K562 (cell line): ENCODE results near the gene LRRC49. TPM values are rescaled to one million over a fixed set of nuclear protein-coding genes. Genes with fewer than 3 reads are reported as not detected.

Source experiments
- ATAC-seq: fragments of 200-7000 bp; cut with Tn5 transposase; 3 replicates; pipeline ENCODE4 v1.9.1; 2020; ENCODE audit warnings: moderate library complexity
- BruUV-seq: library from RNA; stranded (reverse); fragments of 400-500 nt; replicated peaks from 2 replicates; lab custom pipeline; 2021; lab: Mats Ljungman, UMichigan
- CTCF ChIA-PET: fragments of 300-600 bp; formaldehyde crosslinking; extraction: SDS; loops from one replicate; lab custom pipeline; 2021; ENCODE audit warnings: low intra/inter-chr PET ratio; lab: Yijun Ruan, JAX
- POLR2A ChIA-PET: fragments of 300-600, 350-650 bp; sonication (Branson Sonifier 250); formaldehyde crosslinking; extraction: SDS; loops from one replicate; lab custom pipeline; 2021; ENCODE audit warnings: antibody characterized with exemption, inconsistent platforms; lab: Yijun Ruan, JAX
- DNase-seq, 4 experiments: peaks; one replicate each; pipeline versions ENCODE4 v3.0.0 to v3.0.0-alpha.2; 2011 to 2018; ENCODE audit warnings: low spot score in 3 of 4, mixed read lengths in 3 of 4; ENCODE audit errors: extremely low read depth in 1 of 4
- FAIRE-seq: peaks from 2 replicates; lab custom pipeline; 2011; peaks lifted over from hg19 to GRCh38; lab: Jason Lieb, UNC
- H2AFZ ChIP-seq: 2 replicates; pipeline ENCODE4 v1.6.0; 2011; ENCODE audit warnings: low read depth, low read length, control low read depth, inconsistent platforms
- H3K27ac ChIP-seq: fragments of 200-600 bp; 3 replicates; pipeline ENCODE4 v1.8.0; 2011; ENCODE audit warnings: low read depth, mild to moderate bottlenecking, control low read depth, inconsistent platforms, low read length, moderate library complexity, mixed read lengths; ENCODE audit errors: extremely low read depth
- H3K27me3 ChIP-seq, 2 experiments: fragments of 300-600 bp in 1 of 2; 2 replicates in 1 of 2; 3 replicates in 1 of 2; pipeline versions ENCODE4 v1.6.0 to v1.8.0; 2011; ENCODE audit warnings: inconsistent platforms in 2 of 2, low read length in 2 of 2, mild to moderate bottlenecking in 1 of 2, mixed read lengths in 1 of 2, moderate library complexity in 1 of 2; ENCODE audit not compliant: control insufficient read depth in 2 of 2, insufficient read depth in 2 of 2
- H3K36me3 ChIP-seq: fragments of 300-600 bp; 3 replicates; pipeline ENCODE4 v1.8.0; 2011; ENCODE audit warnings: mild to moderate bottlenecking, low read length, inconsistent platforms; ENCODE audit not compliant: control insufficient read depth, insufficient read depth
- H3K4me1 ChIP-seq, 2 experiments: fragments of 200-600 bp in 1 of 2; replicated peaks in 1 of 2; 2 replicates in 1 of 2; 3 replicates in 1 of 2; pipeline versions ENCODE4 v1.5.1 to v1.8.0; 2011; ENCODE audit warnings: inconsistent platforms in 2 of 2, low read length in 2 of 2, mild to moderate bottlenecking in 1 of 2, mixed read lengths in 1 of 2, moderate library complexity in 1 of 2; ENCODE audit not compliant: control insufficient read depth in 2 of 2, insufficient read depth in 2 of 2
- H3K4me2 ChIP-seq: 2 replicates; pipeline ENCODE4 v1.6.1; 2011; ENCODE audit warnings: low read length, control low read depth, inconsistent platforms, mixed read lengths; ENCODE audit not compliant: insufficient read depth
- H3K4me3 ChIP-seq: fragments of 200-600 bp; sonication (generic), shearing (Covaris generic); 2 replicates; pipeline ENCODE4 v1.5.1; 2016; ENCODE audit warnings: control low read depth, inconsistent platforms
- H3K79me2 ChIP-seq: fragments of 200-600 bp; 3 replicates; pipeline ENCODE4 v1.8.0; 2011; ENCODE audit warnings: low read length, inconsistent platforms; ENCODE audit not compliant: control insufficient read depth, insufficient read depth
- H3K9ac ChIP-seq, 2 experiments: 2 replicates each; pipeline versions ENCODE4 v1.6.0 to v1.6.1; 2011; ENCODE audit warnings: low read depth in 2 of 2, low read length in 2 of 2, control low read depth in 1 of 2, inconsistent platforms in 1 of 2, mild to moderate bottlenecking in 1 of 2, mixed read lengths in 1 of 2; ENCODE audit not compliant: insufficient read depth in 1 of 2
- H3K9me1 ChIP-seq: one replicate; pipeline ENCODE4 v1.6.0; 2011; ENCODE audit warnings: inconsistent platforms, mild to moderate bottlenecking, low read length, moderate library complexity; ENCODE audit not compliant: control insufficient read depth, insufficient read depth
- H3K9me3 ChIP-seq: replicated peaks from 2 replicates; pipeline ENCODE4 v1.5.1; 2011; ENCODE audit warnings: low read depth, low read length, inconsistent platforms; ENCODE audit not compliant: control insufficient read depth, insufficient read depth
- H4K20me1 ChIP-seq: replicated peaks from 2 replicates; pipeline ENCODE4 v1.6.1; 2011; ENCODE audit warnings: low read length, inconsistent platforms, mixed read lengths; ENCODE audit not compliant: control insufficient read depth, insufficient read depth
- NR4A1 ChIP-seq, 2 experiments: fragments of 250-450 bp in 1 of 2; fragments of 450-650 bp in 1 of 2; sonication (Bioruptor Pico) in 1 of 2; IDR thresholded peaks; 2 replicates each; pipeline versions ENCODE4 v1.4.0 to v1.6.1; 2016 to 2020; ENCODE audit warnings: mild to moderate bottlenecking in 2 of 2, missing compliant biosample characterization in 1 of 2, missing genetic modification characterization in 1 of 2, moderate library complexity in 1 of 2
- ZNF324 ChIP-seq: fragments of 250-450 bp; sonication (Bioruptor Pico); IDR thresholded peaks from 2 replicates; pipeline ENCODE4 v1.4.0; 2020; ENCODE audit warnings: mild to moderate bottlenecking
- WGBS: fragments of 100-300 bp; shearing (Covaris generic); methylation state at CpG from one replicate; pipeline ENCODE4 v1.1.6; 2016; ENCODE audit warnings: low coverage, mixed read lengths; ENCODE audit not compliant: insufficient coverage; ENCODE audit errors: missing lambda C conversion rate; 5-methylcytosine and 5-hydroxymethylcytosine counted together
- in situ Hi-C: fragments of 300-500 bp; cut with MboI; formaldehyde crosslinking; loops from 4 replicates; pipeline ENCODE4 v1.15.0; 2018; ENCODE audit warnings: inconsistent platforms, mixed read lengths
- intact Hi-C: fragments of 100-400 bp; cut with micrococcal nuclease; formaldehyde crosslinking; loops from 2 replicates; pipeline ENCODE4 v1.14.2; 2022
- polyA plus RNA-seq, 8 experiments: library from polyadenylated mRNA; depleted of rRNA in 4 of 8; stranded (reverse) in 5 of 8; unstranded in 3 of 8; fragments of >200 nt; fragmentation: Nextera tagmentation in 2 of 8; fragmentation: Illumina TruSeq in 1 of 8; extraction: Ambion mirVana in 2 of 8; extraction: Trizol in 1 of 8; gene quantifications; 2 replicates each; pipeline versions ENCODE4 v1.2.1 to v1.2.3, GENCODE V29; 2011 to 2014; ENCODE audit warnings: inconsistent platforms in 1 of 8, missing spikeins in 1 of 8
- total RNA-seq, 7 experiments: library from RNA; depleted of rRNA in 6 of 7; stranded (reverse); fragments of >200 nt in 6 of 7; fragmentation: Illumina TruSeq in 2 of 7; extraction: Trizol in 2 of 7; gene quantifications; 2 replicates each; pipeline versions ENCODE4 v1.2.1 to v1.2.3, GENCODE V29; 2011 to 2021; ENCODE audit warnings: low replicate concordance in 1 of 7
- TF ChIP-seq, protein P1 (sequence below): sonication (generic); formaldehyde crosslinking; IDR thresholded peaks from 2 replicates; pipeline ENCODE4 v1.8.0; 2022; ENCODE audit warnings: mild to moderate bottlenecking, missing genetic modification reagents
- TF ChIP-seq, protein P2 (sequence below): fragments of 450-650 bp; conservative IDR thresholded peaks from 2 replicates; pipeline ENCODE4 v1.6.1; 2016; ENCODE audit warnings: missing genetic modification characterization, low read depth, mild to moderate bottlenecking, missing compliant biosample characterization, moderate library complexity
- TF ChIP-seq, protein P3 (sequence below): sonication (generic); formaldehyde crosslinking; IDR thresholded peaks from 2 replicates; pipeline ENCODE4 v1.8.0; 2022; ENCODE audit warnings: mild to moderate bottlenecking, missing genetic modification reagents
- TF ChIP-seq, protein P4 (sequence below), 2 experiments: IDR thresholded peaks; 2 replicates each; pipeline ENCODE4 v1.6.1; 2011; ENCODE audit warnings: borderline replicate concordance in 1 of 2, control low read depth in 1 of 2, low read depth in 1 of 2, low read length in 1 of 2, mild to moderate bottlenecking in 1 of 2, mixed read lengths in 1 of 2, moderate library complexity in 1 of 2; ENCODE audit not compliant: insufficient read depth in 1 of 2, insufficient read length in 1 of 2, poor library complexity in 1 of 2, severe bottlenecking in 1 of 2; ENCODE audit errors: extremely low read depth in 1 of 2
- TF ChIP-seq, protein P5 (sequence below), 3 experiments: fragments of 200-800 bp in 1 of 3; sonication (Bioruptor generic) in 1 of 3; sonication (generic) in 1 of 3; formaldehyde crosslinking in 1 of 3; IDR thresholded peaks; 2 replicates each; pipeline versions ENCODE4 v1.6.1 to v1.8.0; 2016 to 2022; ENCODE audit warnings: mild to moderate bottlenecking in 2 of 3, missing compliant biosample characterization in 2 of 3, missing genetic modification characterization in 2 of 3, missing genetic modification reagents in 1 of 3

The LRRC49 gene
- total and polyA plus RNA-seq, 9 of the 15 experiments (the other 6 are each of a cell fraction or from before 2014, with no cell fraction given), result 0.32 TPM; not detected in 8

DNA sequence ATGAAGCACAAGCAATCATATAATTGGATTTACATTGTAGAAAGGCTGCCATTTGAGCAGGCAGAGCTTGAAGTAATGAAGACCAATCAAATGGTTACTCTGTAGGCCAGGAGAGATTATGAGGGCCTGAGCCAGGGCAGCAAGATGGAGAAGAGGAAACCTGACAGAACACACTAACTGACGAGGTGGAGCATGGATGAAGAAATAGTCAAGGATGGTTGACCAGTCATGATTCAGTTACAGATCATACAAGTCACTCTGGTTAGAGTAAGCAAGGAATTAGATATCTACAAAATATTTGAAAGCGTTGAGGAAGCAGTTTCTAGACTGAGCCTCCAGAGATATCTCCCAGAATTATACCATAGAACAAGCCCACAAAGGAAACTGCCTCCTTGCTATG lies 120.8 kb downstream of the LRRC49 start (continued):
- TF ChIP-seq, protein P1, sequence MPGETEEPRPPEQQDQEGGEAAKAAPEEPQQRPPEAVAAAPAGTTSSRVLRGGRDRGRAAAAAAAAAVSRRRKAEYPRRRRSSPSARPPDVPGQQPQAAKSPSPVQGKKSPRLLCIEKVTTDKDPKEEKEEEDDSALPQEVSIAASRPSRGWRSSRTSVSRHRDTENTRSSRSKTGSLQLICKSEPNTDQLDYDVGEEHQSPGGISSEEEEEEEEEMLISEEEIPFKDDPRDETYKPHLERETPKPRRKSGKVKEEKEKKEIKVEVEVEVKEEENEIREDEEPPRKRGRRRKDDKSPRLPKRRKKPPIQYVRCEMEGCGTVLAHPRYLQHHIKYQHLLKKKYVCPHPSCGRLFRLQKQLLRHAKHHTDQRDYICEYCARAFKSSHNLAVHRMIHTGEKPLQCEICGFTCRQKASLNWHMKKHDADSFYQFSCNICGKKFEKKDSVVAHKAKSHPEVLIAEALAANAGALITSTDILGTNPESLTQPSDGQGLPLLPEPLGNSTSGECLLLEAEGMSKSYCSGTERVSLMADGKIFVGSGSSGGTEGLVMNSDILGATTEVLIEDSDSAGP (CRISPR knock-in tag), result no peak
- TF ChIP-seq, protein P2, sequence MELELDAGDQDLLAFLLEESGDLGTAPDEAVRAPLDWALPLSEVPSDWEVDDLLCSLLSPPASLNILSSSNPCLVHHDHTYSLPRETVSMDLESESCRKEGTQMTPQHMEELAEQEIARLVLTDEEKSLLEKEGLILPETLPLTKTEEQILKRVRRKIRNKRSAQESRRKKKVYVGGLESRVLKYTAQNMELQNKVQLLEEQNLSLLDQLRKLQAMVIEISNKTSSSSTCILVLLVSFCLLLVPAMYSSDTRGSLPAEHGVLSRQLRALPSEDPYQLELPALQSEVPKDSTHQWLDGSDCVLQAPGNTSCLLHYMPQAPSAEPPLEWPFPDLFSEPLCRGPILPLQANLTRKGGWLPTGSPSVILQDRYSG (tag), result no peak
- TF ChIP-seq, all 486 proteins: peak for 0

DNA sequence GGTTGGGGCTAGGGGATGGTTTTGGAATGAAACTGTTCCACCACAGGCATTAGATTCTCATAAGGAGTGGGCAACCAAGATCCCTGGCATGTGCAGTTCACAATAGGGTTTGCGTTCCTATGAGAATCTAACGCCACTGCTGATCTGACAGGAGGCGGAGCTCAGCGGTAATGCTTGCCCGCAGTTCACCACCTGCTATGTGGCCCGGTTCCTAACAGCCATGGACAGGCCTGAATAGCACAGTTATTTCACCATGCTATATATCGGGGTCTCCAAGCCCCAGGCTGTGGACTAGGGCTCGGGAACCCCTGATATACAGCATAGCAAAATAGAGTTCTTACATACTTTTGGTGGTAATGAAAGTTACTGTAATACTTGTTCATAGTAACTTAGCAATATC lies 122.7 kb downstream of the LRRC49 start:
- Histone ChIP-seq H3K27ac (no peak overlapping the region), H3K36me3 (no peaks in the 10 kb centered on the region), H3K27me3 (no peaks in the 10 kb centered on the region), H3K9me1 (no peaks in the 10 kb centered on the region), H3K4me1 (no peaks in the 10 kb centered on the region), H3K4me3 (no peak overlapping the region), H3K9ac (no peak overlapping the region), H3K79me2 (no peaks in the 10 kb centered on the region), H3K4me2 (no peak overlapping the region), H3K9me3 (peaks cover 2% of the 10 kb centered on the region; the same call in 1 of the 2 replicates), H4K20me1 (no peaks in the 10 kb centered on the region), H2AFZ (no peak overlapping the region)
- ChIA-PET CTCF (no interaction called here), POLR2A (no interaction called here)
- ATAC-seq (no peak), DNase-seq (no peak), FAIRE-seq (no peak)
- BruUV-seq, result no TSS peak
- TF ChIP-seq, protein P3, sequence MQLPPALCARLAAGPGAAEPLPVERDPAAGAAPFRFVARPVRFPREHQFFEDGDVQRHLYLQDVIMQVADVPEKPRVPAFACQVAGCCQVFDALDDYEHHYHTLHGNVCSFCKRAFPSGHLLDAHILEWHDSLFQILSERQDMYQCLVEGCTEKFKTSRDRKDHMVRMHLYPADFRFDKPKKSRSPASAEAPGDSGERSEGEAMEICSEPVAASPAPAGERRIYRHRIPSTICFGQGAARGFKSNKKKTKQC, result no peak
- TF ChIP-seq NR4A1 (CRISPR knock-in tag; IDR thresholded peaks at IDR 0.05), result no peak
- TF ChIP-seq NR4A1 (tag; IDR thresholded peaks at IDR 0.05), result no peak
- TF ChIP-seq ZNF324 (CRISPR knock-in tag), result no peak
- TF ChIP-seq, protein P4, sequence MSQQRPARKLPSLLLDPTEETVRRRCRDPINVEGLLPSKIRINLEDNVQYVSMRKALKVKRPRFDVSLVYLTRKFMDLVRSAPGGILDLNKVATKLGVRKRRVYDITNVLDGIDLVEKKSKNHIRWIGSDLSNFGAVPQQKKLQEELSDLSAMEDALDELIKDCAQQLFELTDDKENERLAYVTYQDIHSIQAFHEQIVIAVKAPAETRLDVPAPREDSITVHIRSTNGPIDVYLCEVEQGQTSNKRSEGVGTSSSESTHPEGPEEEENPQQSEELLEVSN (IDR thresholded peaks at IDR 0.05; ENCODE audit: borderline replicate concordance in 1 of 2, extremely low read depth in 1 of 2, insufficient read depth in 1 of 2, insufficient read length in 1 of 2, low read depth in 1 of 2, low read length in 1 of 2, poor library complexity in 1 of 2, severe bottlenecking in 1 of 2), result no peak
- TF ChIP-seq, protein P5, sequence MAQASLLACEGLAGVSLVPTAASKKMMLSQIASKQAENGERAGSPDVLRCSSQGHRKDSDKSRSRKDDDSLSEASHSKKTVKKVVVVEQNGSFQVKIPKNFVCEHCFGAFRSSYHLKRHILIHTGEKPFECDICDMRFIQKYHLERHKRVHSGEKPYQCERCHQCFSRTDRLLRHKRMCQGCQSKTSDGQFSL (CRISPR knock-in tag; IDR thresholded peaks at IDR 0.05), result no peak
- TF ChIP-seq, protein P5 (tag; IDR thresholded peaks at IDR 0.05), result no peak
- intact Hi-C loops (loop anchor here (10.0 kb wide), 1 partner anchor 429 kb away; no protein-coding TSS in a partner anchor), in situ Hi-C loops (no loop called here)
- 1% methylated on average over 8 of the region's 8 CpGs for whole genome bisulfite sequencing
